GM12892 (cell line): ENCODE results near the gene SACS.
A peak's percentile ranks its signal among the peaks of the same experiment; 100 is the strongest.

Experiments
- DNase-seq: peaks from one replicate; pipeline ENCODE4 v3.0.0; 2011; ENCODE audit not compliant: insufficient read length
- FAIRE-seq: peaks from 2 replicates; lab custom pipeline; 2011; peaks lifted over from hg19 to GRCh38; lab: Jason Lieb, UNC
- POLR2A ChIP-seq: IDR thresholded peaks from 2 replicates; pipeline ENCODE4 v1.6.1; 2011; ENCODE audit warnings: low read depth, low read length, control low read depth
- POLR2AphosphoS5 ChIP-seq: IDR thresholded peaks from 2 replicates; pipeline ENCODE4 v1.6.1; 2011; ENCODE audit warnings: low read depth, low read length, control low read depth
- TAF1 ChIP-seq: IDR thresholded peaks from 2 replicates; pipeline ENCODE4 v1.6.1; 2011; ENCODE audit warnings: low read depth, mild to moderate bottlenecking, control low read depth, low read length, borderline replicate concordance

The SACS gene

DNA sequence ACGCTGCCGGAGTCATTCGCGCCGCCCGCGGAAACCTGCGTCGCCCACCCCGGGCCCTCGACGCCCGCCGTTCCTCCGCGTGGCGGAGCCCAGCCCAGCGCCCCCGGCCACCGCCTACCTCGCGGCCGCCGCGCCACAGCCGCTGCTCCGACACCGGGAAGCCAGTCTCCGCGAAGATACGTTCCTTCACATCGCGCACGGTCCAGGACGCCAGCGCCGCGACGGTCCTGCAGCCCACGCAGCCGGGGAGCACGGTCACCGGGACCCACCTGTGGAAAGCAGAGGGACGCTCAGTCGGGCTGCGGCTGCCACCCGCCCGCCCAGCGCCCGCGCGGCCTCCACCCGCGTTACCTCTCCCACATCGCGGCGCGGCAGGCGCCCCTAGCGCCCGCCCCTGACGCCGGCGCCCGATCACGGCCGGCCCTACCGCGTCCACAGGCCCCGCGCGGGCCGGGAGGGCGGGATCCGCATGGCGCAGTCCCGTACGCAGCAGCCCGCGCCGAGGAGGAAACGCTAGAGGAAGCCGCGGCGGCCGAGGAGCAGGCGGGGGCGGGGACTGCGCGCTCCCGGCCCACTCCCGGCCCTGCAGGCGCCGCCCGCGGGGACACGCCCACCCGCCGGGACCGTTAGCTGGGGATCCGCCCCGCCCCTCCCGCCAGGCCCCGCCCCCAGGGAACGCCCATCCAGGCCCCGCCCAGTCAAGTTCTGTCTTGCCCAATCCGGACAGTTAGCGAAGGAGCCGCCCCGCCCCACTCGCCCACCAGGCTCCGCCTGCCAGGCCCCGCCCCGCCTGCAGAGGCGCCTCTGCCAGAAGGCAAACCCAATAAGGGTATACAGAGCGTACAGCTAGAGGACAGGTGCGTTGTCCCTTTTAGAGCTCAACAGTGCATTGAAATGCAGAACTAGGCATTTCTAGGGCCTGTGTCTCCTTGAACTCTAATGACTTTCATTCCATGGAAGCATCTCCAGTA lies 58.2 kb downstream of the SACS start:
- FAIRE-seq (peak; percentile 99), DNase-seq (peak; percentile 83)
- TF ChIP-seq POLR2A (peak; percentile 81), TAF1 (peak; percentile 46; the same call in 1 of the 2 replicates), POLR2AphosphoS5 (peak; percentile 56)

- DNase-seq: no peak
- TF ChIP-seq POLR2AphosphoS5 (no peak), TAF1 (no peak), POLR2A (no peak)
- FAIRE-seq: no peak
Measured at GRCh38 chr13:23372264-23372906, 61.1 kb downstream of the SACS start.

- FAIRE-seq: no peak
- no peak for TF ChIP-seq TAF1
- DNase-seq: no peak
Measured at GRCh38 chr13:23367907-23368306, 65.6 kb downstream of the SACS start.

- no peak for DNase-seq
- no peak for FAIRE-seq
- no peak for TF ChIP-seq POLR2AphosphoS5
- TF ChIP-seq TAF1: no peak
- TF ChIP-seq POLR2A: no peak
Measured at GRCh38 chr13:23365652-23366051, 67.8 kb downstream of the SACS start.

DNA sequence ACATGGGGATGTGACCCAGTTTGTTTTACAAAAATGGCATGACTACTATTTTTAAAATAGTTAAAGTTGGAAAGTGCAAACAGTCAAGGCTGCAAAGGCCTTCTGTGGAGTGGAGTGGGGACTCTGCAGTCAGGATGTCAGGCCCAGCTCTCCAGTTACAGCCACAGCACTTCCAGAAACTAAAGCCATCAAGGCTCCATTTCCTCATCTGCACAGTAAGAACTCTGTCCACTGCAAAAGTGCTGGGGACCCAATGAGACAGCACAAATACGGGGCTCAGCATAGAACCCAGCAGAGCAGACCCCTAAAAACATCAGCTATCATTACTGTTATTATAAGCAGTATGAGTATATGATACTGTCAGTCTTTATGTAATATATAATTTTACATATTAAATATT lies 73.6 kb downstream of the SACS start:
- DNase-seq: no peak
- TF ChIP-seq POLR2A: no peak
- no peak for TF ChIP-seq POLR2AphosphoS5
- TF ChIP-seq TAF1: no peak
- FAIRE-seq: no peak

DNA sequence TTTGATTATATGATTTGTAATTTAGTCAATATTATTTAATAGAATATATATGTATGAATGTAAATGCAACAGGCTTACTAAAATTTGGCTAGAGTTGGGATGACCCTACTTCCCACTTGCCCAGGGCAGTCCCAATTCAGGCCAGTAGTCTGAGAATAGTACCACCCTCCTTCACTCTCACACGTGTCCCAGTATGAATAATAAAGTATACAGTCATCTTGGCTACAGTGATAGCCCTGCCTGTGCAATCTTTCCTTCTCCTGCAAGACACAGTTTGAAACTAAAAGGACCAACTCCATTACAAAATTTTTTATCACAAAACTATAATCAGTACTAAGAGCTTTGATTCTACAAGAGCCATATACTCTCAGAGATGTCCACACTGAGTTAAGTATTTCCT lies 76.2 kb downstream of the SACS start:
- DNase-seq (no peak), FAIRE-seq (no peak)
- no peak for TF ChIP-seq POLR2A

DNA sequence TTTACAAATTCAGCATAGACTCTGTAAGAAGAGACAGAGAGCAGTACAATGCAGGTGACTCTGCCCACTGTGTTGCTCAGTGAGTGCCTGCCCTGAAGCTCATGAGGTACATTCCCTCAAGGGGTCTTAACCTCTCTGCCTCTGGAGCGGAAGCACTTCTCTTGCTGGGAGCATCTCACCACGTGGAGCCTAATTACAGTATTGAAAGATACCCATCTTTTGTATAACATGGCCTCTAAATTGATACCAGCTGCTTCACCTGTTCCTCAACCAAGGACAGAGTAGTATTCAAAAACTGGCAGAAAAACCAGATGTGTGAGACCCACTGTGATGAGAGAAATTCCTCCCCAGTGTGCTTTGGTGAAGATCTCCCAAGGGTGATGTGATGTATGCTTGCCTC lies 77.1 kb downstream of the SACS start:
- FAIRE-seq: no peak
- no peak for DNase-seq
- no peak for TF ChIP-seq POLR2A
- TF ChIP-seq POLR2AphosphoS5: no peak; the same call in 1 of the 2 replicates
- no peak for TF ChIP-seq TAF1

DNA sequence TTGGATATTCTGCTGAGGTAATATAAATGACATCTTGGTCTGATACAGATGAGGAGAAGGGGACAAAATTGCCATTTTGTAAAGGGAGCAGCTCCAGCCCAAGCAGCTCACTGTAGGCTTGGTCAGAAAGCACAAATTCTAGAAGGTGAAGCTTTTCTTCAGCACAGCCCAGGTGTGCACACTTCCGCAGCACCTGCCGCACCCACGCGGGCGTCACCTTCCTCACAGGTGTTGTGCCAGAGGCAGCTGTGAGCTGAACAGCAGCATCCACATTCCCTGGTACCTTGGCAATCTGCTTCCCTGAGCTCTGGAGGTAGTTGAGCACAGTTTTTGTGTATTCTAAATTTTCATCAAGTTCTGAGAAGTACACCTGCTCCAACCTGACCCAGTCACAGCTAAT lies 79.0 kb downstream of the SACS start:
- DNase-seq (no peak), FAIRE-seq (no peak)
- TF ChIP-seq POLR2A: no peak
- TF ChIP-seq TAF1: no peak
- peak; percentile 36; the same call in 1 of the 2 replicates for TF ChIP-seq POLR2AphosphoS5

DNA sequence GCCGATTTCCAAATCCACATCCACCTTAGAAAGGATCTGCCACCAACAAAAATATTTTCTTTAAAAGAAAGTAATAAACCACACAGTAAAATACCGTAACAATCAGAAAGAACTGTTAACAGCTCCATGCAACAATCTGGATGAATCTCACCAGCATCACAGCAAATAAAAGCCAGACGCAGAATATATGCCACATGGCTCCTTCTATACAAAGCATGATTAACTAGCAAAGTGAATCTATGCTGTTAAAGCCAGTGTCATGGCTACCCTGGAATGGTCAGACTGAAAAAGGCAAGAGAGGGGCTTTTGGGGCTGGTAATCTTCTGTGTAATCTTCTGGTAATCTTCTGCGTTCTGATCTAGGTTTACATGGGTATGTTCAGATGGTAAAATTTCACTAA lies 81.3 kb downstream of the SACS start:
- TF ChIP-seq TAF1 (no peak), POLR2AphosphoS5 (no peak), POLR2A (no peak)
- FAIRE-seq: no peak
- no peak for DNase-seq

DNA sequence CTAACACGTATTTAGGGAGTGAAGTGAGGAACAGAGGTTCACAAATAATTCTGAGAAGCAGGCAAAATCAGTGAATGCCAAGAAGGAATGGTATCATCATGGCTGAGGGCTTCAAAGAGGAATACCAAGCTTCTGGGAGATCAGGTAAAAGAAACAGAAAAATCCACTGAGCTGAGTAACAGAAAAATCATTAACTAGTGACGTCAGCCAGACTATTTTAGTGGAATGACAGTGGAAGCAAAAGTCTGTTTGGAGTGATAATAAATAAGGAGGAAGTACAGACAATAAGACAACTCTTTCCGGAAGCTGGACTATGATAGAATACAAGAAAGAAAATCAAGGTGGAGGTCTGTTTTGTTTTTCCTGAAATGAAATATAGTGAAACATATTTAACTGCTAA lies 83.5 kb downstream of the SACS start:
- FAIRE-seq (no peak), DNase-seq (no peak)
- TF ChIP-seq POLR2A: no peak
- TF ChIP-seq TAF1: no peak
- no peak for TF ChIP-seq POLR2AphosphoS5

GRCh38 chr13:23349161-23349897 lies 84.2 kb downstream of the SACS start:
- FAIRE-seq (no peak), DNase-seq (no peak)
- no peak for TF ChIP-seq POLR2A
- no peak for TF ChIP-seq POLR2AphosphoS5
- TF ChIP-seq TAF1: no peak
